HG02798 (cell line): Measurements from ENCODE around the gene SORCS3.

ENCODE experiments used
- ATAC-seq: cut with Tn5 transposase; IDR thresholded peaks from one replicate; pipeline ENCODE4 v1.9.1; 2021; ENCODE audit warnings: mild to moderate bottlenecking; ENCODE audit not compliant: unreplicated experiment, poor library complexity

Gene SORCS3

DNA sequence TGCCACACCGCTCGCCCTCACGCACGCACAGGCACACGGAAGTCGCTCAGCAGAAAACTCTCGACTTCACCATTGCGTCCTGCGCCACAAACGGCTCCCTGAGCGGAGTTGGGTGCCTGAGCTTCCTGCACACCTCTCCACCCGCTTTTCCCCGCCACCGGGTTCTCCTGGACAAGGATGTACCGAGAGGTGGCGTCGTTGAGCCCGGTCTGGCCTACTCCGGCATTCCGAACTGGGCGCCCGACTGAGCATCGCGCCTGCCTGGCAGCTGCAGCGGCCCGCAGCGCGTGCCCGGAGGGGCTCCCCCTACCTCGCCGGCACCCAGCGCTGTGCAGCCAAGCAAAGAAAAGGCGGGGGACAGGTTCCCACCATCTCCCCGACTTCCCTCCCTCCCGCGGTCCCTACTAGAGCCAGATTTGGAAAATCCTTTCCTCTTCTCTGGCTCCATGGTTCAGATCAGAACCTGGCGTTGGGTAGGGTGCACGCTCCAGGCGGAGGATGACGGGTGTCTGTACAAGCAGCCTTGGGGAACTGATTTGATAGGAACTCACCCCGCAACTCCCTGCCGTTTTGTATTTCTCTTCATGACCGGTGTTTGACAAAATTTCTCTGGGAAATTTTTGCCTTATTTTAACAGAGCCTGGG lies 1.7 kb downstream of the SORCS3 start:
- ATAC-seq, result no peak

DNA sequence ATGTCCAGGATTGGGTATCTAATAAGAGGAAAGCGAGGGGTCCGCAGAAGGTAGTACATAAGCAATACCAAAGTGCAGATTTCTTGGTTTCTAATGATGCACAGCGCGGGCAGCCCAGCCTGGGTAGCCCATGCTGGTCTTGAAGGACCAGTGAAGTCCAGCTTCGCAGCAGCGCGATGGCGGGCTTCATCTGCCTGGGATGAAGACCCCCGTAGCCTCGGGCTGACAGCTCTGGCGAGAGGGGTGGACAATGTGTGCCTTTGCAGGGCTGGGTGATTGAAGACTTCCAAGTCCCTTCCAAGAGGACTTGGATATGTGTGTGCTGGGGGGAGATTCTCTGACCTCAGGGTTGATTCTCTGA lies 2.2 kb downstream of the SORCS3 start:
- no peak for ATAC-seq

DNA sequence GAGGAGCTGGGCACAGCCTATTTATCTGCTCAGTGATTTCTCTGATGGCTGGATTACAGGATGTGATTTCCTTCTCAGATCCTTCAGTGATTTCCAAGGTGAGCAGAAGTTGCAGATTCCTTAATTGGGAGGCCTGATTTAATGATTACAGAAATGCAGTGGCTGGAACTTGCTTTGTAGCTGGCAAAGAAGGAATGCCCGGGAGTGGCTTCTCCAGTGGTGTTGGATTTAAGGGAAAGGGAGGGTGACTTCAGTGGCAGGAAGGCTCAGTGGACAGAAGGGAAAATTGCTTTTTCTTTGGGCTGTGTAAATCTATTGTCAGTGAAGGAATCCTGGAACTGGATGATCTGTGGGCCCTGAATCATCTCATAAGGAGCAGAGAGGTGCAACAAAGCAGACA lies 5.1 kb downstream of the SORCS3 start:
- ATAC-seq, result no peak

DNA sequence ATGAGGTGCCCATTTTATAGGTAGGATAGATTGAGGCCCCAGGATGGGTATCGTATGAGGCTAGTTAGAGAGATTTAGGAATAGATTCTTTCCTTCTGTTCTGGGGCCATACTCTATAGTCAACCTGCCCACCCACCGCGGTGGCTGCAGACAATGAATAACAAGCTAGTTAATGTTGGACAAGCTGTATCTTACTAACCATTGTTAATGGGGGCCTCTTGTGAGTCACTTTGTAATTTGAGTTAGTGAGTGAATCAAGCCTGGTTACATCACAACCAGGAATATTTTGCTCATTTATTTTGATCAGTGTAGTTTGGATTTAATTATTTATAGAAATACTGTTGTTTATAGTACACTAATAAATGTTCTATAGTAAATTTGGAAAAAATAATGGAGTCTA lies 7.3 kb downstream of the SORCS3 start:
- ATAC-seq, result no peak

DNA sequence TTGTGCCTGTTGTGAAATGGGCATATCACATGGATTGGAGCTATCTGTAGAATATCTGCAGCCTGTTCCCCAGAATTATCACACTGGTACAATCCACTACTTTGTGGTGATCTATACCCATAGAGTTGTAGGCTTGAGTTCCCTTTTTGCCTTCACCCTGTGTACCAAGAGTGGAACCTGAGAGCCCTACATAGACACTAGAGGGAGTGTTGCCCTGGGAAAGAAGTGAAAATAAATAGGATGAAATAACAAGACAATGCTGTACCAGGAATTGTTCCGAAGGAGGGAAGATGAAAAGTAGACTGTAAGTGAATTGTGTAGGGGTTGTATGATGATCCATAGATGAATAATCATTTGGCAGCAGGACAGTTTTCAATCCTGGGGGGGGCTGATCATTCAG lies 9.0 kb downstream of the SORCS3 start:
- ATAC-seq, result no peak

DNA sequence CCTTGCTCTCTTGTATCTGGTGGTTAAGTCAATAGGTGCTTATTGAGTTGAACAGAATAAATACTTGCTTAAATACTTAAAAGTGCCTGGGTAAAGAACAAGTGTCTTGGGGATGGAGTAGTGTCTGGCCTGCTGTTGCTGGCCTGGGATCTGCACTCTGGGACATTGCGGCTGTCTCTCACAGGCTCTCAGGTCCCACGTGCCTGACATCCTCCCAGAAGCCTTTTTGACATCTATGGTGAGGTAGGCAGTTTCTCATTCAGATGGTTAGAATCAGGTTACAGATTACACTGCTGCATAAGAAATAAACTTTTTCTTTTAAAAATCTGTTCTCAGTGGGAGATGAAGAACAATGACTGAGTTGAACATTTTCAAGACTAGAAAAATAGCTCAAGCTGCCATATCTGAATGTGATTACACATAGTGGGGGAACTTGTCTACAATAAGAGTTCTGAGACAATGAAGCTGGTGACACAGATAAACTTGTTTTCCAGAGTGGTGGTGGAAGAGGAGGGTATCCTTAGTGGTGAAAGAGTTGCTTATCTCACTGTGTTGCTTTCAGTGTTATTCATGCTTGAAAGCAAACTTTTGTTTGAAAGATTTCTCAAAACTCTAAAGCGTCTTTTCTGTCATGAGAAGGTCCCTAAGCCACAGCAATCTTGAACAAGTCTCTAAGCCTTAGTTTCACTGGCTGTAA lies 9.7 kb downstream of the SORCS3 start:
- no peak for ATAC-seq

DNA sequence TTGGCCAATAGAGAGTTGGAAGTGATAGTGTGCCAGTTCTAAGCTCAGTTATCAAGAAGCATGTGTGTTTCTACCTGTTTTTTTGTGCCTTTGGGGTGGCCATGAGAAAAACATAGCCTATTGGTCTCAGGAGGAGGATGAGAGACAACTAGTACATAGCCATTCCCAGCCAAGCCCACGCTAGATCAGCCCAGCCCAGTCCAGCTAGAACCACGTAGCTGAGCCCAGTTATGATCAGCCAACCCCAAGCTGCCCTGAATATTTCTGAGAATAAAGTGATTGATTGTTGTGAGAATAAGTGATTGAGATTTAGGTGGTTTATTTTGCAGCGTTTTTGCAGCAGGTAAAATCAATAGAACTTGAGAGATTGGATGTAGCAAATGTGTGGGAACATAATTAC lies 15.9 kb downstream of the SORCS3 start:
- ATAC-seq, result no peak

DNA sequence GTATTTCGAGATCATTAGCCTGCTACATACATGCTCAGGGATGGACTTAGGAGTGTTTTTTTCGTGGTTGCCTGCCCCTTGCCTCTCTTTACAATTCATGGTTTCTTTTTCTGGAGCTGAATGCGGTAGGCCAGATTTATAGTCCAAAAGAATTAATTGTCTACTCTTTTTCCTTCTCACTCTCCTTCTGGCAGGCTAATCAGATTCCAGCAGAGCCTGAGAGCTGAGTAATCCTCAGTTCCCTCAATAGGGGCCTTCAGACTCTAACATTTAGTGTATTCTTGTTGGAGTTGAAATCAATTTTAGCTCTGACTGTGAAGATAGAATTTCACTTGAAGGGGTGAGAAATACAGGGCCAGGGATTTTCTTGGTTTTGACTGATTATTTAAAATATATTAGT lies 16.4 kb downstream of the SORCS3 start:
- no peak for ATAC-seq

DNA sequence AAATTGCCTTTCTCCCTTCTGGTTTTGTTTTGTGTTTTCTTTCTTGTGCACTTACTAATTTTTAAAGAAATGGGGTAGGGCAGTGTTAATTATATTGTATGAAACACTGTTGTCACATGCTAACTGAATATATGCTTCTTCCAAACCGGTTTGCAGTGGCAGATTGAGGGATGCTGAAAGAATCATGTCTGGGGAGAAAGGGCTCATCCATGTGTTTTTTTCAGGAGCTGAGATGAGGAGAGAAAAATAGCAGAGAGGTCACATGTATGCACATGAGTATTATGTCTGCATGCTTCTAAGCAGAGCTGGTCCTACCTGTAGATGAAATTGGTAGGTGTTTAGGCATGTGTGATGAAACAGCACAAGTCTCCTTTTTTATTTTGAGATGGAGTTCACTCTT lies 17.0 kb downstream of the SORCS3 start:
- no peak for ATAC-seq

DNA sequence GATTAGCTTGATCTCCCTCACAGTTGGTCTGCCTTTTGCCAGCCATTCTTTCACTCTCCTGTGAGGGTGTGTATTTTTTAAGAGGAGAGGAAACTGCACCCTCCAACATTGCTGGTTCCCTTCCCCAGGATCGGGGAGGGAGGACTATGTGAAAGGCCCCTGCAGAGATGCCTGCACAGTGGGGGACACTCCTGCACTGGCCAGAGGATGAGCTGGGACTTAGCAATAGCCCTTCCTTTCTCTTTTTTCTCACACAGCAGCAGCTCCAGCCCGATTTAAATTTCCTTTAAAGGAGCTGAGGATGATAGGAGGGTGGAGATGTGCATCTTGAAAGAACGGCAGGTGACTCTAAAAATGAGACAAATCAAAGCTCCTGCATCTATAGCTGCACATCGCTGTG lies 18.7 kb downstream of the SORCS3 start:
- no peak for ATAC-seq

DNA sequence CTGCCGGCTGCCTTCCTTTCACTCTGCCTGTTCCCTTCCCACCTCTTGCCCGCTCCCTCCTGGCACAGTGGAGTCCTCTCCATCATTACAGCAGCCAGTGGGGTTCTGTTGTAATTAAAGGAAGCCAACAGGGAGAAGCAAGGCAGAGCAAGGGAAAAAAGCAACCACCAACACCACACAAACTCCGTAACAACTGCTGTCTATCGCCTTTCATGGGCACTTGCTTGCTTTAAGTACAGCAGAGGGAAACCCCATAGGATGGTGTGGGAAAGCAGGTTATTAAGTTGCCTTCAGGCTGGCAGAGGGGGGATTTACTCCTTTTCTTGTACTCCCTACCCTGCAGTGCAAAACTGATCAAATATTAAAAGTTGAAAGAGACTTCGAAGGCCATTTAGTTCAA lies 22.0 kb downstream of the SORCS3 start:
- ATAC-seq, result no peak

DNA sequence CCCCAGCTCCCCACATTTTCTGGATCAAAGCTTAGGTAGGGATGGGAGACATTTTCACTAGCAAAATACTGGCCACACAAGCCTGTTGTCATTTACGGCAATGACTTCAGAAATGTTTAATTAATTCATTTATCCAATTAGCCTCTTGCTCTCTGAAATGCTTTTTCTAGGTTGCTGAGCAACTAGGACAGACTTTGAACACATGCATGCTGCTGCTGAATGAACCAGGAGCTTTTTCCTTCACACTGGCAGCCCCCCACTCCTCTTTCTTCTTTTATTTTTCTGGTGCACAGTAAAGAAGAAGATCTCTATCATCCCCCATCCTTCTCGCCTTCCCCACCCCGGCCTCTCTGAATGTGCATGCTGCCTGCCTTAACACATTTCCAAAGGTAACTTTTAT lies 22.5 kb downstream of the SORCS3 start:
- ATAC-seq, result no peak

DNA sequence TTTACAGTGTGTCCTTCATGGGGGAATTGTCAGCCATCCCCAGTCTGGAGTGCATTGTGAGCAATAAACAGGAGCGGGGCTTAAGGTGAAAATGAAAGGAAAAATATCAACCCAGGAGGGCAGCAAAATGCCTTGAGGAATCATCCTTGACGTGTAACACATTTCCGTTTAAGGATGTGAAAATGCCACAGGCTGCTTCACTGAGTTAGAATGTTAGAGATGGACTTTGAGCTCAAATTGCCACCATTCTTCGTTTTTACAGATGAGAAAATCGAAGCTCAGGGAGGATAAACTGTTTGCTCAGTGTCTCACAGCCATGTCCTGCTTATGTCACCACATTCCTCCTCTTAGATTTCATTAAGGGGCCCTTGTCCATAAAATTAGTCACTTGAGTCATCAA lies 23.1 kb downstream of the SORCS3 start:
- no peak for ATAC-seq

DNA sequence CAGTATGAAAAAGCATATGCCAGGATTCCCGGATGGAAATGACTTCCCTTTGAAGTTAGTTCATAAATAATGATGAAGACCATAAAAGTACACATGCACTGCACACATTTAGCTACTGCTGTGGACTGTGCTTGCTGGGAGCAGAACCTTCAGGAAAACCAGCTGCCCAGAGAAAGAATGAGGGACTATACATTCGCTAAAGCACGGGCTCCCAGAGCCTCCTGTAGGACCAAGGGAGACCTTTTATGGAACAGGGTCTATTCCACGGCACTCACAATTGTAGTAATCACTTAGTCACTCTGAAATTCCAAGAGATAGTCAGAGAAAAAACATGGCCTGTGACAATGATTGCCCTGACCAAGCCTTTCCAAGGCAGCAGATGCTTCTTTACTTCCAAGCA lies 24.1 kb downstream of the SORCS3 start:
- ATAC-seq, result no peak

DNA sequence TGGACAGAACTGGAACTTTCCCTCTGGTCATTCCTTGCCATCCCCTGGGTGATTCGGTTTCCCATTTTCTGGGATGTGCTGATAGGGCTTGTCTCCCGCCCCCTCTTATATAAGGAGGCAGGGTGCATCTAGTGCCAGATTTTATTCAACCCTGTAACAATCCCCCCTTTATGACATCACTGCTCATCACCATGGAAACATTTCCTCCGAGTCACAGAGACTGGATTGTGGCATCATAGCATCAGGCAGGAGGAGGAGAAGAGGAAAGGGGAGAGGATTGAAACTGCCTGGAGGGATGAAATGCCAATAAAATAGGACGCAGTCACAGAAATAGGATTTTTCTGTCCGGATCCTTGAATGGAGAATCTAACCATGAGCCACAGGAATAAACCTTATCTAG lies 25.0 kb downstream of the SORCS3 start:
- ATAC-seq, result no peak

DNA sequence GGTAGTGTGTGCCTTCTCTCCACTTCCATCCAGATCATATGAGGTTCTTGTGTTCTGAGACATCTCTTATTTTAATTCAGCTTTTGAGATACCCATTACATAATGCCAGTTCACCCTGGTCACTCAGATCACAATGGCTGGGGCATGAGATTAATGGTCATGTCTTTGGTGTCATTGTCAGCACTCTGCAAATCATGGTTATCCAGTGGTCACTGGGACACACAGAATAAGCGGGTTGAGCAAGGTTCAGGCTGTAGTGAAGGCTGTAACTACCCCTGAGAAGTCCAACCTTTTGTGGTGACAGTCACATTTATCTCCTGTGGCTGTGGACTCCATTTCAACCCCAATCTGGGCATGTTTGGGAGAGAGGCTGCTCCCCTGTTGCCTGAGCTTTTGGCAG lies 35.8 kb downstream of the SORCS3 start:
- ATAC-seq, result no peak

DNA sequence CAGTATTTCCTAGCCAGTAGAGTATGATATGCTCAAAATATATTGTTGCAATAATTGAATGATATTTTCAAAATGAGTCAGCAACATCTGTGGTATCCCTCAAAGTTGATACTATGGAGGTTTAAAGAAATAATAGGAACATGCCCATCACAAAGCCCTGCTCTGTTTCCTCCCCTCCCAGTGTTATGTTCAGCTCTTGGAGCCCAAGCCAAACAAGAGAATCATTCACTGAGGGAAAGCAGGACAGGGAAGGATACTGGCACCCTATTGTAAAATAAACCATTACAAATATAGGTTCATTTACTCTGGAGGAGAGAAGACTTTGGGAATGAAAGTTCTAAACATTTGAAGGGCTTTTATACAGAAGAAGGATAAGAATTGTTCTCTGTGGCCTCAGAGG lies 37.6 kb downstream of the SORCS3 start:
- ATAC-seq, result no peak

DNA sequence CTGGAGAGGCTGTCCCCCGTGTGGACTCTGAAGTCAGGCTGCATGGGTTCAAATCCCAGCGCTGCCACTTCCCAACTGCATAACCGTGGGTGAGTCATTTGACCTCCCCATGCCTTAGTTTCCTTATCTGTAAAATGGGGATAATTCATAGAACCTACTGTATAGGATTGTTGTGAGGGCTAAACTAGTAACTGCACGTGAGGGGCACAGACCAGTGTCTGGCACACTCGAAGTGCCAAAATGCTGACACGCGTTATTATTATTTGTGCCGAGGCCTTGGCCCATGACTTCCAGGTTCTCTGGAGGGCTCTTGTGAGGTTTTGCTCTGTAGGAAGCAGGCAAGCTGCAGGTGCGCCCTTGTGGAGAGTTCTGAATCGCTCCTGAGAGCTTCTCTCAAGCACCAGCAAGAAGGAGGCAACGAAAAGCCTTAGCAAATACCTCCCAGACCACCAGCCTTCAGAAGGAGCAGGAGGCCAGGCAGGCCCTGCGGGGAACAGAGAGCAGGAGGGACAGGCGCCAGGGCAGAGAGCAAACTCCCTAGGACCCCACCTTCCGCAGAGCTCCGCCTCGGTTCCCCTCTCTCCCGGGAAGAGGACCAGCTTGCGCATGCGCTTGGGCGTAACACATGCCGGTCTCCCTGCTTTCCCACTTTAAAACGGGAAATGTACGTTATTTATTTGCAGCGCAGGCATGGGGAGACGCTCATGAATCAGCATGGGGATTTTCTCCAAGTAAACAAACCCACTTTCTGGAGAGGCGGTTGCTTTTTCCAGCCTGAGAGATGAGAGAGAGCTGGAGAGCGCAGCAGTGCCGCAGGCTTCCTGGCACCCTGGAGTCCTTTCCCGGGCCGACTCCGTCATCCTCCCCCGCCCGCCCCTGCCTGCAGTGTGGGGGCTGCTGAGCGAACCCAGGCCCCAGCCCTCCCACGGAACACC lies 39.6 kb downstream of the SORCS3 start:
- ATAC-seq, result no peak

DNA sequence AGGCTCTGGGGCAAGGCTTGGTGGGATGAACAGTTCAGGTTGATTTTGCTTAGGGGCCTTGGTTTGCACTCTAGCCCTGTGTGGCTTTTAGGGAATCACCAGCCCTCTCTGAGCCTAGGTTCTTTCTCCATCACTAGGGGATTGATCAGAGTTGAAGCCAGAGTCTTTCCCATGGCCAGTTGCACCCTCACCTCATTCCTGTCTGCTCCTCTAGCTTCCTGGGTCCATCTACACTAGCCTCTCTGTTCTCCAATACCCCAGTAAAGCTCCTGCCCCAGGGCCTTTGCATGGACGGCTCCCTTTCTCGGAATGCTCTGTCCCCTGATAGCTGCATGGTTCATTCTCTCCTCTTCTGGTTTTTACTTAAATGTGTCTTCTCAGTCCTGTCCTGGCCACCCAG lies 40.4 kb downstream of the SORCS3 start:
- ATAC-seq, result no peak

DNA sequence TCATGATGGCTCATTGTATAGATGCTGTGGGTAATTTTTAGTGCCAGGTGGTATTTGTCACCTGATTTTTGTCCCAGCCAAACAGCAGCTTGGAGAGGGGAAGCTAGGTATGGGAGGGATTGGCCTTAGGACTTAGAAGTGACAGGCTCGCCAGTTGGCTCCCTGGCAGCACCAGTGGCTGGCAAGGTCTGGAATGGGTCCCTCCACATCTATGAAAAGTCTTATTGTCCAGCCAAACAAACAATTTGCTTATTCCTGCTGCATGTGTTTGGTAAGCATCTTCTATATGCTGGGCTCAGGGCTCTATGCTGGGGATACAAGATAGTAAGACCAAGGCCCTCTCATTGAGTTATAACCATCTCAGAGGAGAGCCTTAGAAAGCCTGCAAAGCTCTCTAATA lies 42.5 kb downstream of the SORCS3 start:
- ATAC-seq, result no peak

DNA sequence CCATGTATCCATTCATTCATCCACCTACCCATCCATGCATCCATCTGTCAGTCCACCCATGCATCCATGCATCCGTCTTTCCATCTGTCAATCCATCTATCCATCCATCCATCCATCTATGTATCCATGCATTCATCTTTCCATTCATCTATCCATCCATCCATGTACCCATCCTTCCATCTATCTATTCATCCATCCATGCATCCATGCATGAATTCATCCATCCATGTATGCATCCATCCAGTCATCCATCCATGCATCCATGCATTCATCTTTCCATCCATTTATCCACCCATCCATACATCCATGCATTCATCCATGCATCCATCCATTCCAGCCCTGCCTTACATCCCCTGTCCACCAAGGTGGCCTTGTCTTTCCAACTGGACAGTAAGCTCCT lies 45.7 kb downstream of the SORCS3 start:
- ATAC-seq, result no peak
